K562 (cell line): ENCODE results near the gene RCC1. TPM values are rescaled to one million over a fixed set of nuclear protein-coding genes. Genes with fewer than 3 reads are reported as not detected.

Experiments
- ARNT ChIP-seq, 2 experiments: fragments of 450-650 bp; IDR thresholded peaks; 2 replicates each; pipeline ENCODE4 v1.6.1; 2016; ENCODE audit warnings: mild to moderate bottlenecking in 1 of 2
- CBX8 ChIP-seq: fragments of 200-600 bp; sonication (generic); IDR thresholded peaks from 2 replicates; pipeline ENCODE4 v1.6.1; 2012; ENCODE audit warnings: borderline replicate concordance, mixed run types, low read depth, mild to moderate bottlenecking, moderate library complexity, mixed read lengths, low read length, control low read depth, inconsistent platforms; ENCODE audit not compliant: poor library complexity, severe bottlenecking; ENCODE audit errors: extremely low read depth
- ERF ChIP-seq: fragments of 450-650 bp; formaldehyde crosslinking; IDR thresholded peaks from 2 replicates; pipeline ENCODE4 v1.4.0; 2020; ENCODE audit warnings: mild to moderate bottlenecking, mixed read lengths
- HDAC3 ChIP-seq: fragments of 450-650 bp; IDR thresholded peaks from 2 replicates; pipeline ENCODE4 v1.6.1; 2018; ENCODE audit warnings: borderline replicate concordance, mild to moderate bottlenecking, moderate library complexity; ENCODE audit not compliant: partially characterized antibody
- HEY1 ChIP-seq: fragments of 250-450 bp; sonication (Bioruptor Pico); IDR thresholded peaks from 2 replicates; pipeline ENCODE4 v1.5.0; 2020; ENCODE audit warnings: mild to moderate bottlenecking, moderate library complexity, borderline replicate concordance
- HNRNPL ChIP-seq: fragments of 200-400 bp; formaldehyde crosslinking; IDR thresholded peaks from 2 replicates; pipeline ENCODE4 v1.6.1; 2017; ENCODE audit warnings: low read depth, mild to moderate bottlenecking, low read length
- JUN ChIP-seq, 2 experiments: sonication (generic) in 1 of 2; formaldehyde crosslinking in 1 of 2; IDR thresholded peaks; 2 replicates each; pipeline versions ENCODE4 v1.6.1 to v1.8.0; 2012 to 2022; ENCODE audit warnings: borderline replicate concordance in 2 of 2, mild to moderate bottlenecking in 2 of 2, improper control_type of control experiment in 1 of 2, low read depth in 1 of 2, low read length in 1 of 2, missing genetic modification reagents in 1 of 2
- JUNB ChIP-seq: fragments of 450-650 bp; formaldehyde crosslinking; conservative IDR thresholded peaks from 2 replicates; pipeline ENCODE4 v1.4.0; 2020; ENCODE audit warnings: mild to moderate bottlenecking
- KLF6 ChIP-seq: fragments of 250-450 bp; sonication (Bioruptor Pico); IDR thresholded peaks from 2 replicates; pipeline ENCODE4 v1.4.0; 2020; ENCODE audit warnings: mild to moderate bottlenecking, moderate library complexity, borderline replicate concordance
- MAFF ChIP-seq: IDR thresholded peaks from 2 replicates; pipeline ENCODE4 v1.6.1; 2012; ENCODE audit warnings: low read length, improper control_type of control experiment
- MEF2A ChIP-seq: IDR thresholded peaks from 2 replicates; pipeline ENCODE4 v1.6.1; 2011; ENCODE audit warnings: low read depth, mild to moderate bottlenecking, low read length, moderate library complexity; ENCODE audit not compliant: control insufficient read depth
- MXI1 ChIP-seq: IDR thresholded peaks from 2 replicates; pipeline ENCODE4 v1.6.1; 2011; ENCODE audit warnings: low read depth, mild to moderate bottlenecking, improper control_type of control experiment, low read length
- PCBP1 ChIP-seq: fragments of 200-400 bp; formaldehyde crosslinking; IDR thresholded peaks from 2 replicates; pipeline ENCODE4 v1.6.1; 2018; ENCODE audit warnings: mild to moderate bottlenecking, low read depth, low read length; ENCODE audit not compliant: poor library complexity, severe bottlenecking
- PHB2 ChIP-seq: fragments of 450-650 bp; IDR thresholded peaks from 2 replicates; pipeline ENCODE4 v1.6.1; 2017; ENCODE audit warnings: low read depth
- POLR2B ChIP-seq: fragments of 450-650 bp; IDR thresholded peaks from 2 replicates; pipeline ENCODE4 v1.6.1; 2018; ENCODE audit warnings: low read depth; ENCODE audit not compliant: partially characterized antibody
- PRMT5 ChIP-seq: sonication (generic); formaldehyde crosslinking; IDR thresholded peaks from 2 replicates; pipeline ENCODE4 v1.5.0; 2020; ENCODE audit warnings: missing genetic modification reagents
- SIRT6 ChIP-seq: IDR thresholded peaks from one replicate; pipeline ENCODE4 v1.6.1; 2012; ENCODE audit warnings: low read depth, mild to moderate bottlenecking, control low read depth, inconsistent platforms, low read length, moderate library complexity
- SPI1 ChIP-seq: IDR thresholded peaks from 2 replicates; pipeline ENCODE4 v1.6.1; 2011; ENCODE audit warnings: low read depth, low read length, control low read depth, borderline replicate concordance
- XRCC5 ChIP-seq: fragments of 200-400 bp; formaldehyde crosslinking; IDR thresholded peaks from 2 replicates; pipeline ENCODE4 v1.6.1; 2017; ENCODE audit warnings: low read depth, mild to moderate bottlenecking, low read length
- ZFPM2 ChIP-seq: fragments of 250-450 bp; sonication (Bioruptor Pico); IDR thresholded peaks from 2 replicates; pipeline ENCODE4 v1.5.1; 2022; ENCODE audit warnings: mild to moderate bottlenecking
- ZKSCAN8 ChIP-seq: fragments of 200-800 bp; sonication (Bioruptor generic); IDR thresholded peaks from 2 replicates; pipeline ENCODE4 v1.6.1; 2016; ENCODE audit warnings: missing genetic modification characterization, missing compliant biosample characterization
- ZNF121 ChIP-seq: sonication (generic); formaldehyde crosslinking; conservative IDR thresholded peaks from 2 replicates; pipeline ENCODE4 v1.8.0; 2022; ENCODE audit warnings: missing genetic modification reagents
- ZNF445 ChIP-seq: fragments of 250-450 bp; sonication (Bioruptor Pico); IDR thresholded peaks from 2 replicates; pipeline ENCODE4 v1.4.0; 2020; ENCODE audit warnings: low read depth, mild to moderate bottlenecking, moderate library complexity
- polyA plus RNA-seq, 8 experiments: library from polyadenylated mRNA; depleted of rRNA in 4 of 8; stranded (reverse) in 5 of 8; unstranded in 3 of 8; fragments of >200 nt; fragmentation: Nextera tagmentation in 2 of 8; fragmentation: Illumina TruSeq in 1 of 8; extraction: Ambion mirVana in 2 of 8; extraction: Trizol in 1 of 8; gene quantifications; 2 replicates each; pipeline versions ENCODE4 v1.2.1 to v1.2.3, GENCODE V29; 2011 to 2014; ENCODE audit warnings: inconsistent platforms in 1 of 8, missing spikeins in 1 of 8
- total RNA-seq, 7 experiments: library from RNA; depleted of rRNA in 6 of 7; stranded (reverse); fragments of >200 nt in 6 of 7; fragmentation: Illumina TruSeq in 2 of 7; extraction: Trizol in 2 of 7; gene quantifications; 2 replicates each; pipeline versions ENCODE4 v1.2.1 to v1.2.3, GENCODE V29; 2011 to 2021; ENCODE audit warnings: low replicate concordance in 1 of 7
- TF ChIP-seq, protein P1 (sequence below): fragments of 450-650 bp; IDR thresholded peaks from 2 replicates; pipeline ENCODE4 v1.6.1; 2016; ENCODE audit warnings: missing biosample characterization, missing genetic modification characterization
- TF ChIP-seq, protein P2 (sequence below): sonication (generic); formaldehyde crosslinking; IDR thresholded peaks from 2 replicates; pipeline ENCODE4 v1.5.0; 2020; ENCODE audit warnings: missing genetic modification reagents
- TF ChIP-seq, protein P3 (sequence below), 3 experiments: fragments of 200-800 bp in 1 of 3; sonication (Bioruptor generic) in 1 of 3; sonication (generic) in 1 of 3; formaldehyde crosslinking in 1 of 3; IDR thresholded peaks; 2 replicates each; pipeline versions ENCODE4 v1.6.1 to v1.8.0; 2016 to 2022; ENCODE audit warnings: mild to moderate bottlenecking in 2 of 3, missing compliant biosample characterization in 2 of 3, missing genetic modification characterization in 2 of 3, missing genetic modification reagents in 1 of 3

Gene RCC1
- total and polyA plus RNA-seq, 9 of the 15 experiments (the other 6 are each of a cell fraction or from before 2014, with no cell fraction given), result 16.4 to 202 (median 107) TPM

DNA sequence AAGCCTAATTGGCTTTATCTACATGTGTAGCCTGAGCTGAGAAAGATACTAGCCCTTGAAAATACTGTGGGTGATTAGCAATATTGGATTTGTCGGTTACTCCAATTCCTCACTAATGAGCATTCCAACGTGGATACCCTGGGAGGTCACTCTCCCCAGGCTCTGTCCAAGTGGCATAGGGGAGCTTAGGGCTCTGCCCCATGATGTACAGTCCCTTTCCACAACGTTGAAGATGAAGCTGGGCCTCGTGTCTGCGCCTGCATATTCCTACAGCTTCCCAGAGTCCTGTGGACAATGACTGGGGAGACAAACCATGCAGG lies 2.6 kb downstream of the RCC1 start (continued):
- no peak for TF ChIP-seq PHB2
- no peak for TF ChIP-seq ZFPM2 (CRISPR knock-in tag)
- no peak for TF ChIP-seq PRMT5
- TF ChIP-seq ARNT (IDR thresholded peaks at IDR 0.05), result no peak
- TF ChIP-seq KLF6 (CRISPR knock-in tag), result no peak
- TF ChIP-seq, protein P1, sequence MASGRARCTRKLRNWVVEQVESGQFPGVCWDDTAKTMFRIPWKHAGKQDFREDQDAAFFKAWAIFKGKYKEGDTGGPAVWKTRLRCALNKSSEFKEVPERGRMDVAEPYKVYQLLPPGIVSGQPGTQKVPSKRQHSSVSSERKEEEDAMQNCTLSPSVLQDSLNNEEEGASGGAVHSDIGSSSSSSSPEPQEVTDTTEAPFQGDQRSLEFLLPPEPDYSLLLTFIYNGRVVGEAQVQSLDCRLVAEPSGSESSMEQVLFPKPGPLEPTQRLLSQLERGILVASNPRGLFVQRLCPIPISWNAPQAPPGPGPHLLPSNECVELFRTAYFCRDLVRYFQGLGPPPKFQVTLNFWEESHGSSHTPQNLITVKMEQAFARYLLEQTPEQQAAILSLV (tag), result no peak
- TF ChIP-seq XRCC5, result no peak
- TF ChIP-seq HDAC3, result no peak
- TF ChIP-seq MAFF, result no peak
- peak; percentile 85; the same call in 1 of the 2 replicates for TF ChIP-seq ERF (CRISPR knock-in tag)
- peak; percentile 82 for TF ChIP-seq SIRT6
- TF ChIP-seq MXI1, result no peak
- TF ChIP-seq ZNF121 (CRISPR knock-in tag), result no peak
- no peak for TF ChIP-seq CBX8
- TF ChIP-seq JUNB (CRISPR knock-in tag), result no peak
- no peak for TF ChIP-seq HEY1 (CRISPR knock-in tag)
- TF ChIP-seq, protein P2, sequence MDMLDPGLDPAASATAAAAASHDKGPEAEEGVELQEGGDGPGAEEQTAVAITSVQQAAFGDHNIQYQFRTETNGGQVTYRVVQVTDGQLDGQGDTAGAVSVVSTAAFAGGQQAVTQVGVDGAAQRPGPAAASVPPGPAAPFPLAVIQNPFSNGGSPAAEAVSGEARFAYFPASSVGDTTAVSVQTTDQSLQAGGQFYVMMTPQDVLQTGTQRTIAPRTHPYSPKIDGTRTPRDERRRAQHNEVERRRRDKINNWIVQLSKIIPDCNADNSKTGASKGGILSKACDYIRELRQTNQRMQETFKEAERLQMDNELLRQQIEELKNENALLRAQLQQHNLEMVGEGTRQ (CRISPR knock-in tag), result no peak
- no peak for TF ChIP-seq JUN (IDR thresholded peaks at IDR 0.05; ENCODE audit: borderline replicate concordance, low read depth, low read length)
- TF ChIP-seq JUN (CRISPR knock-in tag; IDR thresholded peaks at IDR 0.05; ENCODE audit: borderline replicate concordance), result no peak
- TF ChIP-seq SPI1, result no peak
- TF ChIP-seq, protein P3, sequence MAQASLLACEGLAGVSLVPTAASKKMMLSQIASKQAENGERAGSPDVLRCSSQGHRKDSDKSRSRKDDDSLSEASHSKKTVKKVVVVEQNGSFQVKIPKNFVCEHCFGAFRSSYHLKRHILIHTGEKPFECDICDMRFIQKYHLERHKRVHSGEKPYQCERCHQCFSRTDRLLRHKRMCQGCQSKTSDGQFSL (CRISPR knock-in tag; IDR thresholded peaks at IDR 0.05), result no peak
- TF ChIP-seq, protein P3 (tag; IDR thresholded peaks at IDR 0.05), result no peak
- TF ChIP-seq PCBP1, result no peak
- no peak for TF ChIP-seq ZNF445 (CRISPR knock-in tag)
- TF ChIP-seq POLR2B, result peak; percentile 16
- peak; percentile 92; the same call in 1 of the 2 replicates for TF ChIP-seq HNRNPL
- TF ChIP-seq MEF2A, result no peak
- TF ChIP-seq ZKSCAN8, result 0 out of 2 replicates have a peak, but pooled peaks have one; percentile 27
